Non-pigmented ciliary epithelial cell (primary cell): ENCODE results near the gene ERBB4.

Experiments
- DNase-seq: peaks from one replicate; pipeline ENCODE4 v3.0.0-alpha.2; 2010; ENCODE audit warnings: low read depth

ERBB4 gene

DNA sequence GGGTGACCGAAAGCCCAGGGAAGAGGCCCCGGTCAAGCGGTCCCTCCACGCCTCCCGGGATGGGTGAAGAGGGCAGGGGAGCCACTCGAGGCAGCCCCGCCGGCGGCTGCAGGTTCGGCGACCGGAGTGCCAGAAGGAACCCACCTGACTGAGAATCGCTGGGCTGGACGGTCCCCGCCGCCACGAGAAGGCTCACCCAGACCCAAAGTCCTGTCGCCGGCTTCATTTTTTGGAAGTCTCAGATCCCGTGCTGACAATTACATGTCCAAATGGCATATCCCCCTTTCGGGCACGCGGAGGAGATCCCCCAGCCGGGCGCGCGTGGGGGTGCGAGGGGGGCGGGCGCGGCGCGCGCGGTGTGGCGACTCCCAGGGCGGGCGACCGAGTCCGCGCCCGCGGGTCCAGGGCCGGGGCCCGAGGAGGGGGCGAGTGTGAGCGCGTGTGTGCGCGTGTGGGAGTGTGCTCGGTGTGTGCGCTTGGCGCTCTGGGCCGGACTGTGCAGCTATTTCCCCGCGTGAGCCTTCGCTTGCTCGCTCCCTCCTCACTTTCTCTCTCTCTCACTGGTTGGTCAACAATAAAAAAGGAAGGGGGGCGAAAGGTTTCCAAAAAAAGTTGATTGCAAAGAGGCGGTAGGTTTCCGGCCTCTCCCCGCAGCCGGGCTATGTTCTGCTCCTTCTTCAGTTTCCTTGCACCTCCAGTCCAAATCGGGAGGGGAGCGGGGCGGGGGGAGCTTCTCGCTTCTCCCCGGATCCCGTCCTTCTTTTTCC, at the start of gene ERBB4:
Gene ERBB4, minus strand, starts transcription at position 498 of the 767 bp plus-strand sequence. Its CDS starts 272 bp downstream, at position 226.
- no peak for DNase-seq

DNA sequence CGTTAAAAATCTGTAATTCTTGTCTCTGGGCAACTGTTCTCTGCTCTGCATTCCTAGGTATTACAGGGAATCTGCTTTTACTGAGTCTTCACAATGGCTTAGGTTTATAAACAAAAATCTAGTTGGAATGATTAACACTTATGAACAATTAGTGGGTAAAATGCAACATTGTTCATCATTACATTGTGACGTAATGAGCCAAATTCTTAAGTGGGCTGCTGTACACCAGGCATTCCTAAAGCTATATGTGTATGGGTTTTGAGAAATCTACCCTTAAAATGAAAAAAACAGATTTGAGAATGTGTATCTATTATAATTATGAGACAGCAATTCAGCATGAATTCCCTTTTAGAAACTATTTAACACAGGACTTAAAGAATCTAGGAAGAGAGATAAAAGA, 41.5 kb upstream of the ERBB4 start:
- no peak for DNase-seq

DNA sequence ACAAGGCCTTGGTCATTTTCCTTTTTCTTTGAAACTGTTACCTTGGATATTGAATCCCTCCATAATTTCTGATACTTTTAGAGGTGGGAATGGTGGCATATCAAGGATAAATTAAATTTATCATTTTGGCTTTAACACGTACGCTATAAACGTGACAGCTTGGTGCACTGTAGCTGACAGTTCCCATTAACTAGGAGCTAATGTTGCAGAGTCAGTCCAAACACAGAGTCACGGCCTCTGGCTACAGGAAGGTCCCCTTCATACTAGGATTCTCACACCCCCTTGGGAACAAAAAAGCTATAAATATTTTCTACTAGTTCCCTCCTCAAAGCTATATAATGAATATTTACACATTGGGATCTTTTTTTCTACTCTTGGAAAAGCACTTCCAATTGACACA, 17.7 kb upstream of the ERBB4 start:
- no peak for DNase-seq

DNA sequence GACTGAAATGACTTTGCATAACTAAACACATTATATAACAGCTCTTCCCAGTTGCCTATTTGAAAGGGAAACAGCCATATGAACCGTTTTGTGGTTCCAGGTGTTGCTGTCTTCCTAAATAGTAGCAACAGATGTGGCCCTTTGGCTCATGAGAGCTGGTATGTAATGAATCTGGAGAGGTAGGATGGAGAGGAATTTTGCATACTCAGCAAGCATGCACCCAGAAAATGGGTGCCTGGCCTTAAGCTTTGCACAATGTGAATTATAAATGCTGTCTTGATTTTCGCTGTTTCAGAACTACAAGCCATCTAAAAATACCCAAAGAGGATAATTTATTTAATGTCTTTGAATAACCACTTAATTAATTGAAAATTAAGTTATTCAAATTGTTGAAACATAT, 15.6 kb upstream of the ERBB4 start:
- no peak for DNase-seq

DNA sequence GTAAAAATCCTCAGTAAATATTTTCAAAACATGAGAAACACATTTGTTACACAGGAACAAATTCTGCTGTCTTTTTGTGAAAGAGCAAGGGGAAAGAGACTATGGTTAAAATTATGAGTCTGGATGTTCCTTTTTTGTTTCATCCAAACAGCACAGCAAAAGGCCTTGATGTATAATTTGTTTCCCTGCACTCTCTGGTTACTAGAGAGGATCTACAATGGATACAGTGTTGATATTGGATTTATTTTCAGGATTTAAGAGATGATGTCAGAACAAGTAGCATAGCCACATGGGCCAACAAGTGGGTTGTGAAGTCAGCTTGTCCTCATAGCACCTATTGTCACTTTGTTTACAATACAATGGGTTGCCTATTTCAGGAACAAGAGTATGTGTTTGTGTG, 11.3 kb upstream of the ERBB4 start:
- no peak for DNase-seq

DNA sequence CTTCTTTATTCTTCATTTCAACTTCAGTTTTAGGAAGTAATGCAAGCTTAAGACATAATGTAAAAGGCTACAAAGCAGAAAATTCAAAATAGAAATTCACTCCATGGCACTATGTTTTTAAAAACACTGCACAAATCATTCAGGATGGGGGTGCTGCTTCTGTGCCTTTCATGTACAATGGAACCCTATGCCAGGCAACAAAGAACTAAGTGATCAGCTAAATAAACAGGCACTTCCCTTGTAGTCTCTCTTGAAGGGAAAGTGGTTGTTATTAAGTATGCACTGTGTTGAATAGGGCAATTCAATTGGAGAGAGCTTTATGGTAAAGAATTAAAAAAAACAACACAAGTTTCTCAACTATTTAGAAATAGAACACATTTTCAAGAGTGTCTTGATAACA, 10.9 kb upstream of the ERBB4 start:
- DNase-seq: no peak

DNA sequence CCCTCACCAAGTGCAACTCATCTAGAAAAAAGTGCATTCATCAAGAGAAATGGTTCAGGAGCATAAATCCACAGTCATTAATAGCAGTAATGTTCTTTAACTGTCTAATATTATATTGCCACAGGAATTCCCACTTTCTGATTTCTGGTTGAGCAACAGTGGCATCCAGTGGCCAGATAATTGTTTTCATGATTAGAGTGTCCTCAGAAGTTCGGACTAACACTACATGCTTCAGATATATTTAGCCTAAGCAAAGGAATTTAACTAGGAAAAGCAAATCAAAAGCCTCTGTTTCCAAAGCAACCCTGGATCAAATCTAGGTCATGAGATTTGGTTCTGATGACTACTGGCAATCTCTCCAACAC, 9.8 kb upstream of the ERBB4 start:
- peak; percentile 13 for DNase-seq

DNA sequence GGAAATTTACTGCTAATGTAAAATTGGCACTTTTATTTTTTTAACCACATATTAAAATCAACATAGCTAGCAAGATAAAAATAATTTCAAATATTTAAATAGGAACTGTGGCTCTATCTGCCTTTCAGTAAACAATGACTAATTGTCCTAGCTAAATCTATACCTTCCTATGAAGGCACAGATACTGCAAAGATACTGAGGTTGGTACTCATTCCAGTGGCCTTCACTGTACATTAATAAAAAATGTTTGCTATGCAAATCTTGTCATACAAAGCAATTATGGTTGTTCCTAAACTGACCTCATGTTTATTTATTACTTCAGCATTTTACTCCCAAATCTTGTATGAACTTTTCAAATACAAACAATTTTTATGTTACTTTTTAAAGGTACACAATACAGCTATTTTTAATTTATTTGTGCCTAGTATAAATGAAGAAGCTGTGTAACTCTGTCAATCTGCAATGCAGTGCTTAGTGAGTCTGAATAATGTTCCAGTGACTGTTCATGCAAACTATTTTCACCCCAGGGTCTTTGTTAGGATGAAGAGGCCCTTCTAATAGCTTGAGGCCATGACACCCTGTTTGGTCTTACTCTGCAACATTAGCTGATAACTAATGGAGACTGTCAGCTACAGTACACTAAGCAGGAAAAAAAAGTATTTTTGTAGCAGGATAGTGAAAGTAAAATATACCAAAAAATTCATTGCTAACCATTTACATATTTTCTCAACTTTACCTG, 9.3 kb upstream of the ERBB4 start:
- DNase-seq: no peak

DNA sequence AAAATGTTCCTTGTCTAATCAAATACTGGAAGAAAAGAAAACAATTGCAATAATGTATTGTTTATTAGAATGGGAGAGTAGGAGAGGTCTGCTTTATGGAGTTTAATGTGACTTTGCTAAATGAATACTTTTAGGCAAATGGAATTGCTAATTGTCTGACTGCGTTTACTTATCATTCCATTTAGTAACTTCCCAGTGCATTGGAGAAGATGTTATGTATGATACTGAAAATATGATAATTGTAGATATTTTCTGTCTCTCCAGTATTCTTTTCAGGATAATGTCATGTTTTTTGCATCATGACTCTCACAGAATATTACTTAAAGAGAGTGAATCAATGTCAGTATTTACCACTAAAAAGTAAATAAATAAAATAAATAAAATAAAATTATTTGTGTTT, 8.1 kb upstream of the ERBB4 start:
- DNase-seq: no peak

DNA sequence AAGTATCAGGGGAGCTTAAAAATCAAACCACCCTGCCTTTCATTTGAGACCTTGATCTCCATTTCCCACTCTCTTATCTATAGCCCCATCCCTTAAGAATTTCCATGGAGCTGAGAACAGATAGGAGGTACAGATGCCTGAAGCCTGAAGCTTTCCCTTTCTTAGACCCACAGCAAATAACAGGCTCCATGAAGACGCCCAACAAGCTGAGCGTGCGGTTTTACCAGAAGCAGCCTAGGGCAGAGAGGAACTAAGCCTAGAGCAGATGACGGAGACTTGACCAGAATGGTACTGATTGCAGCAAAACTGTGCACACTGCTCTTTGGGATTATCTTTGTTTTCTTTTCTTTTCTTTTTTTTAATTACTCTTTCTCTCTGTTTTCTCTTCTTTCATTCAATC, 1.7 kb upstream of the ERBB4 start:
- DNase-seq: no peak

DNA sequence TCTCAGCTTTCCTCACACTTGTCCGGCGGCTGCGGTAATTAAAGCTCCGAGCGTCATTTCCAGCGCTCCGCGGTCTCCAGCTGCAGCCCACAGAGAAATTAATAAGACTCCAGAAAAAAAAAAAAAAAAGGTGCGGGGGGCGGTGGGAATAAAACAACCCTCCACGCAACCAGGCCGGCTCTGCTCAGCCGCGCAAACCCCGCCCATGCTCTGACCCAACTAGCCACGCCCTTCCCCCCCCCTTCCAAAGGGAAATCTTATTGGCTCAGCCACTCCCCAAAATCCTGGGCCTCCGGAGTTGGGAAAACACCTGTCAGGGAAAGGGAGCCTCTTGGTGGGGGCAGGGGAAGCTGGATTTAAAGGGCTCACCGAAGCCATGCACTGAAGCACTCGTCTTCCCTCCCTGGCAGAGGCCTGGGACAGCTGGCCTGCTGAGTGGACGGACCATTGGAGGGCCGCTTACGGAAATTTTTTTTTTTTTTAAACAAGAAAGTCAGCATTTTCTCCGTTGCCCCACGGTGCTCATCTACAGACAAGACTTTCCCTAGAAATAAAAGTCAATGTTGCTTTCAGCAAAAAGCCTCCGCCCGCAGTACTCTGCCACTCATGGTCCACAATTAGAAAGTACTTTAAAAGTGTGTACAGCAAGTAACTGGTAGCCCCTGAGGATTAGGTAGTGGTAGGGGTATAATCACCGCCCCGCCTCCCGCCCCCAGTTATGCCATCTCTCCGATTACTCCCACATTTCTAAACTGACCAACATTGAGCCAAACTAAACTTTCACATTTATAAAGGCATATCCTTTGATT, 674 bp upstream of the ERBB4 start:
- no peak for DNase-seq

DNA sequence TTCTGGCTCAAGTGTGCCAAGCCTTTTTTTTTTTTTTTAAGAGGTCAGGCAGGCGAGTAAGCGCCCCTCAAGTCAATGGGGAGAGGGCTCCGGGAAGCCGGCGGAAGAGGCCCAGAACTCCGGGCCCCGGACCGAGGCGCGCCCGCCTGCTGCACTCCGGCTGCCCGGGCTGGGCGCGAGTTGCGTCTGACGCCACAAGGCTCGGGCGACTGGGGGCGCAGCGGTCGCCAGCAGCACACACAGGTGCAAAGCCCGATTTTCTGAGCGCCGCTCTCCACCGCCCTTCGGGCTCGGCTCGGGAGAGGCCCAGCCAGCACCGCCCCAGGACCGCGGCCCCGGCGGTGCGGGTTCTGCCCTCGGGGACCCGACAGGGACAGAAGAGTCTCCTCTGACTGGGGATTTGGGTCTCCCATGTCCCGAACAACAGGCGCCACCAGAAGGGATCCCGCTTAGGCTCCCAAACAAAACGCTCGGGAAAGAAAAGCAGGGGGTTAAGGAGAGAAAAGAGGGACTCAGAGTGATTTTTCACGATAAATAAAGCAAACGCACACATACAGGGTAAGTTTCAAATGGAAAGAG, 787 bp downstream of the ERBB4 start:
- no peak for DNase-seq

DNA sequence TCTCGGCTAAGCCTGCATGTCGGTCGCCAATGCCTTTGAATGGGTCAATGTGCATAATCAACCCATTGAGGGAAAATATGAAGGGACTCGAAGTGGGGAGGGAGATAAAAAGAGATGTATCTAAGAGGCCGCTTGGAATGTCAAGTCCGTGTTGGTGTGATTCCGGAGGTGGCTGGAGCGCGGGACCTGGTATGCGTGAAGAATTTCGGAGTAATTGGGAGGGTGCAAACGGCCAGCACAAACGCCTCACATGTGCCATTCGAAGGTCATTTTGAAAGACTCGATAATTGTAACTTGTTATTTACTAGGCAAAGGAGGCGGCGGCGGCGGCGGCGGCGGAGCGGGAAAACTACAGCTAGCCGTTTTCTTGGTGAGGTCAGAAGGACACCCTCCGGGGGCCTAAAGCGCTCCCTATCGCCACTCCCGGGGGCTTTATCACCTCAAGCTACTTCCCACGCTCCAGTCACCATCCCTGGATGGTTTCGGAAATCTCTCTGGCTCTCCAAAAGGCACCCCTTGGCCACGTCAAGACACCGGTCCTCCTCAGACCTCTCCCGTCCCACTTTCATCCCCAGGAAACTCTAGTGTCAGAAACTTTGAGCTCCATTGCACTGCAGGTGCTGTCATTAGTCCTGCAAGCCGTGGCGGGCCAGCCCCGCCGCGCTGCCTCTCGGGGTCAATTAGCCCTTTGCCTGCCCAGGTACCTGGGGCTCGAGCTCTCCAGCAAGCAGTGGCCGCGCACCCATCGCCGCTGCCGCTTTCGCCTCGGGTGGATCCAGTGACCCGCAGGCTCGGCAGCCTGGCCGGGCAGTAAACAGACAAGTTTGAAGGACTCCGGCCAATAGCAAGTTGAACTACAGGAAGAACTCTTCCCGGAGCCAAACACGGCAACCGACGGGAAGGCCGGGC, 1.5 kb downstream of the ERBB4 start:
- DNase-seq: no peak

DNA sequence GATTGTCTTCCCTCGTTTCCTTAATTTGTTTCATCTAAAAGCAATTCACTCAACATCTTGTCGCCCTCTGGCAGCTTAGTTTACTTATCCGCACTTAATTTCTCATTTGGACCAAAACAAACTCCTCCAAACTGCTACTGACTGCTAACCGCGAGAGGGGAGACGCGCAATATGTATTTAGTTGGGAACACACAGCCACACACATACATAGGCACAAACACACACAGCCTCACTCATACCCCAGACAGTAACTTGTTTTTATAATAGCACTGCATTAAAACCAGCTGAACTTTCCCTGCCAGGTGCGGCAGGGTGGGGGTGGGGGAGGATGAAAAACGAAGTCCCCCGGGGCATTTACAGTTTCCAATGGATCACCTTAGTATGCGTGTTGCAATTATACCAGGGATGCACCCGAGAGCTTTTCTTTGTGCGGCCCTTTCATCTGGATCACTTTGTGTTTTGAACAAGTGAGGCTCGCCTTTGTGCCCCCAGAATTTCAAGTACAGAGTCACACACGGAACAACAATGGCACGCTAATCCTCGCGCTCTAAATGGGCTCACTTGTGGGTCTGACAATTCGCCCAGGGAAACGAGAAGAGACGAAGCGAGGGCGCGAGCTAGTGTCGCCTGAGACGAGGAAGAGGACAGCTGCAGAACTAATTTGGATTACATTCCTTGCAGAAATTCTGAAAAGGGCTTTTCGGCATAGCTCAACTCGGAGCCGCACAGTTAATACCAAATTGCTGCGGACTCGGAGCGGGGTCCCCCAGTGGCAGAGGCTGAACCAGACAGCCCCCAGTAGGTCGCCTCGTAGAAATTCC, 2.4 kb downstream of the ERBB4 start:
- no peak for DNase-seq

DNA sequence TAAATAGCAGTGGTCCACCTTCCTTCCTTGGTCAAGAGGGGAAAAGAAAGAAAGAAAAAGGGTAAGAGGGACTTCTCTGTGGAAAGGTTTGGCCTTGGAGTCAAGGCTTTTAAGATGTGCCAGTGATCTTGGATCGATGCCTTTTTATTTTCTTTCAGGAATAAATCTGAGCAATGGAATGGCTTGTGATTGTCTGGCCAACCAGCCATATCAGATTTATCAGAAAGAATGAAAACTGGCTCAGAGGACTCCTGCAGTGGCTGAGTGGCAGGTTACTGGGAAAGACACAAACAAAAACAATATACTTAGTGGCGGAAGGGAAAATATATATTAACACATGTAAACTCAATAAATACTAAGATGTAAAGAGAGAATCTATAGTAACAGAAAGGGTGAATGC, 4.3 kb downstream of the ERBB4 start:
- no peak for DNase-seq

DNA sequence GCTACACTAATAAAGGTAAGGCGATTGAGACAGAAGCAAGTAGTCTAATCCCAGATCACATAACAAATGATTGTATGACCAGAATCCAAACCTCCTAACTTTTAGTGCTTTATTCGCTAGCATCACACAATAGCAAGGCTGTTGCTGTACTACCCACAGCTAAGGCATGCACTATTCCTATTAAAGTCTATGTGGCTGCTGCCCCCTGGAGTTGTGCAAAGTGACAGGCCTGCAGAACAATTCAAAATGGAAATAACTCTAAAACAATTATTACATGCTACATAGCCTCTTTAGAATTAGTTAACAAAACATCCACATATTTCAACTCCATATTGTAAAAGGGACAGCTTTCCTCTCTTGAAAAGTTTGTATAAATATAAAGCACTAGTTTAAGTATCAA, 6.0 kb downstream of the ERBB4 start:
- DNase-seq: no peak

DNA sequence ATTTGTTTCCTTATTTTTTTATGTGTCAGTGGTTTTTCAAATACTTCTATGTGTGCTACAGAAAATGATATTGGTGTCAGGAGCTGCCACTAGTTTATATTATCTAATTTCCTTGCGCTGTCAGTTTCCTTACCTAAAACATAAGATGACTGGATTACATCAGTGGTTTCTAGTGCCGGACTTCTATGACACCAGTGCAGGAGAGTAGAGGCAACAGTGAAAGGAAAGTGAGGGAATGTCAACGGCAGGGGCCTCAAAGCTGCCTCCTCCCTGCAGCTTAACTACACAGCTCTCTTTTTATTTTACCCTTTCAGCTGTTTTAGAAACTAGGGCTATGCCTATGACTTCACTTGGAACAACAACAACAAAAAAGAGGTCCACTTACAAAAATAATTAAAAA, 6.5 kb downstream of the ERBB4 start:
- no peak for DNase-seq

DNA sequence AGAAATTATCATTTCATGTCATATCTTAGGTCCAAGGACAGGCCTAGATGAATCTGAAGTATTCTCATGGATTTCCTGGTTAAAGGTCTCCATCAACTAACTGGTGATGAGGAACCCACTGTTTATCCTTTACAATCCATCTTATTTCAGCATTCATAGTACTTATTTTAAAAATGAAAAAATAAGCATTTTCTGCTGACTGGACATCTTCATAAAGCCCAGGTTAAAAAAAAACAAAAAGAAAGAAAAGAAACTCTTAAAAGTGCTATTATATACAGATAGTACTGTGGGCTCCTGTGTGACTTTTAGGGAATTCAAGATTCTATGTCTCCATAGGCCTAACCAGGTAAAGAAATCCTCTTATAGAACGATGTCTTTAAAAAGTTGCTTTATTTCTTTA, 7.1 kb downstream of the ERBB4 start:
- no peak for DNase-seq

DNA sequence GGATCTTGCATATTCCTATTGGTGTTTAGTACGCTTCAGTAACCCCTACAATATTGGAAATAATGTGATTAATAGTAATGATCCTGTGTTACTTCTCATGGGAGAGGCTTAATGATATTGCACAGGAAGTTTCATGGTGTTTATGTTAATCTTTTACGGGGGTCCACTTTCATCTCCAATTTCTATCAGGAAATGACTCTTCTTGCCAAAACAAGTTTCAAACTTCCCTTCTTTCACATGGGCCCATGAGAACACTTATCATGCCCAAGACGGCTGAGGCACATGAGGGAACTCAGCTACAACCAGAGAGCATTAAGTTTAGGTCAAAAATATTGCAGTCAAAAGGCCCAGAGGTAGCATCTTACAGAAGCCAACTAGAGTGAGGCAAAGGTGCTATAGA, 7.6 kb downstream of the ERBB4 start:
- DNase-seq: no peak

DNA sequence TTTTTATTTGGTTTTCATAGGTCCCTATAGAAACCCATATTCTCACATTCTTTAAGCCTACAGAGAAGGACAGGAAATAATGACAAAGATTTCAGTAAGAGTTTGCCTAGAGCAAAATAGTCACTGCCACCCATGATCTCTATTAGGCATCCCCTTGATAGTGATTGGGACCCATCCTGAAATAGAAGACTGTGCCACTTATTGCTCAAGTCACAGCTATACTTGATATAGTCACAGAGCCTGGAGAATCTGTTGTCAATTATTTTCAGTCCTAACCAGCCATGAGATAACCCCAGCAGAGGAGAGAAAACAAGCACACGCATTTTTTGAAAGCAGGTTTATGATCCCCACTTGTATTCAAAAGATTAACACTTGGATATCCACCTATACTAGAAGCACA, 8.2 kb downstream of the ERBB4 start:
- no peak for DNase-seq
